Liver (tissue), 9 donors: ENCODE results near the gene PDGFB. TPM values are rescaled to one million over a fixed set of nuclear protein-coding genes. Genes with fewer than 3 reads are reported as not detected.

ENCODE experiments used
- DNase-seq: peaks from one replicate; pipeline ENCODE4 v3.0.0-alpha.2; 2017; ENCODE audit warnings: low spot score
- H3K27ac ChIP-seq, 2 donors: one replicate each; pipeline ENCODE4 v1.7.0; 2013; ENCODE audit warnings: inconsistent platforms in 2 of 2, low read length in 2 of 2, control low read depth in 1 of 2, low read depth in 1 of 2, mild to moderate bottlenecking in 1 of 2
- H3K27me3 ChIP-seq, 4 donors: one replicate each; pipeline versions ENCODE4 v1.6.1 to v1.7.0; 2013; ENCODE audit warnings: low read length in 3 of 4, inconsistent platforms in 1 of 4, mild to moderate bottlenecking in 1 of 4, moderate library complexity in 1 of 4; ENCODE audit not compliant: control insufficient read depth in 4 of 4, insufficient read depth in 4 of 4
- H3K36me3 ChIP-seq, 4 donors: one replicate each; pipeline versions ENCODE4 v1.6.1 to v1.7.0; 2013; ENCODE audit warnings: low read length in 3 of 4, mild to moderate bottlenecking in 3 of 4, low read depth in 1 of 4, moderate library complexity in 1 of 4; ENCODE audit not compliant: control insufficient read depth in 4 of 4, insufficient read depth in 3 of 4
- H3K4me1 ChIP-seq, 4 donors: one replicate each; pipeline versions ENCODE4 v1.6.1 to v1.7.0; 2013; ENCODE audit warnings: low read length in 3 of 4, mild to moderate bottlenecking in 3 of 4, moderate library complexity in 1 of 4; ENCODE audit not compliant: control insufficient read depth in 4 of 4, insufficient read depth in 4 of 4
- H3K4me3 ChIP-seq, 3 donors: one replicate each; pipeline versions ENCODE4 v1.6.1 to v1.7.0; 2013; ENCODE audit warnings: low read length in 3 of 3, control low read depth in 1 of 3, low read depth in 1 of 3, mild to moderate bottlenecking in 1 of 3
- H3K9ac ChIP-seq, 2 donors: one replicate each; pipeline ENCODE4 v1.7.0; 2013; ENCODE audit warnings: low read length in 2 of 2, mild to moderate bottlenecking in 2 of 2, moderate library complexity in 2 of 2, control low read depth in 1 of 2, low read depth in 1 of 2
- H3K9me3 ChIP-seq, 4 donors: one replicate each; pipeline versions ENCODE4 v1.6.1 to v1.7.0; 2013; ENCODE audit warnings: low read length in 3 of 4; ENCODE audit not compliant: control insufficient read depth in 4 of 4
- ATF3 ChIP-seq: IDR thresholded peaks from 2 replicates; pipeline ENCODE4 v1.6.1; 2016; ENCODE audit warnings: antibody characterized with exemption
- CTCF ChIP-seq: fragments of 150-350 bp; IDR thresholded peaks from 2 replicates; pipeline ENCODE4 v1.5.1; 2017; ENCODE audit warnings: improper control_type of control experiment, low read depth, low read length; ENCODE audit not compliant: missing input control
- EGR1 ChIP-seq, 2 donors: IDR thresholded peaks; 2 replicates each; pipeline ENCODE4 v1.6.1; 2016 to 2018; ENCODE audit warnings: antibody characterized with exemption in 2 of 2, low read depth in 2 of 2
- FOXA1 ChIP-seq: IDR thresholded peaks from 2 replicates; pipeline ENCODE4 v1.6.1; 2016; ENCODE audit warnings: antibody characterized with exemption
- FOXA2 ChIP-seq: IDR thresholded peaks from 2 replicates; pipeline ENCODE4 v1.6.1; 2016; ENCODE audit warnings: antibody characterized with exemption
- HNF4G ChIP-seq: IDR thresholded peaks from 2 replicates; pipeline ENCODE4 v1.6.1; 2016; ENCODE audit warnings: antibody characterized with exemption
- JUND ChIP-seq, 2 donors: IDR thresholded peaks; 2 replicates each; pipeline ENCODE4 v1.6.1; 2016; ENCODE audit warnings: antibody characterized with exemption in 2 of 2
- MAX ChIP-seq: IDR thresholded peaks from 2 replicates; pipeline ENCODE4 v1.6.1; 2016; ENCODE audit warnings: antibody characterized with exemption
- NR2F2 ChIP-seq: IDR thresholded peaks from 2 replicates; pipeline ENCODE4 v1.6.1; 2016; ENCODE audit warnings: antibody characterized with exemption
- RAD21 ChIP-seq, 2 donors: IDR thresholded peaks; 2 replicates each; pipeline ENCODE4 v1.6.1; 2016; ENCODE audit warnings: antibody characterized with exemption in 2 of 2, mild to moderate bottlenecking in 2 of 2
- REST ChIP-seq: IDR thresholded peaks from 2 replicates; pipeline ENCODE4 v1.6.1; 2016; ENCODE audit warnings: antibody characterized with exemption, mild to moderate bottlenecking
- TAF1 ChIP-seq: conservative IDR thresholded peaks from 2 replicates; pipeline ENCODE4 v1.6.1; 2016; ENCODE audit warnings: antibody characterized with exemption, mild to moderate bottlenecking
- YY1 ChIP-seq: IDR thresholded peaks from 2 replicates; pipeline ENCODE4 v1.6.1; 2016; ENCODE audit warnings: antibody characterized with exemption, mild to moderate bottlenecking
- ZBTB33 ChIP-seq: IDR thresholded peaks from 2 replicates; pipeline ENCODE4 v1.6.1; 2016; ENCODE audit warnings: antibody characterized with exemption
- WGBS: extraction: QIAGEN DNeasy Blood & Tissue Kit; methylation state at CpG from one replicate; pipeline ENCODE4 v1.1.7; 2013; 5-methylcytosine and 5-hydroxymethylcytosine counted together
- polyA plus RNA-seq, 2 donors: library from polyadenylated mRNA; stranded (reverse) in 1 of 2; unstranded in 1 of 2; fragments of 200-250 nt in 1 of 2; fragments of >200 nt in 1 of 2; fragmentation: Nextera tagmentation in 1 of 2; extraction: Ambion mirVana in 1 of 2; gene quantifications; one replicate each; pipeline versions ENCODE4 v1.2.1 to v1.2.3, GENCODE V29; 2013 to 2015
- total RNA-seq, 2 donors: library from RNA; depleted of rRNA; stranded (reverse); fragments of >200 nt; gene quantifications; one replicate each; pipeline ENCODE4 v1.2.3, GENCODE V29; 2014
- donor health status: healthy.
- donor health status: healthy.
- donor health status: healthy.
- donor health status: healthy.
- donor health status: healthy.

Gene PDGFB
- total and polyA plus RNA-seq, 4 donors, result 0.25 to 4.5 (median 1.7) TPM

- H3K27ac ChIP-seq, result no peak overlapping the region
- H3K27me3 ChIP-seq, result no peaks in the 10 kb centered on the region
- no peaks in the 10 kb centered on the region for H3K9me3 ChIP-seq
- TF ChIP-seq REST (no peak), FOXA2 (no peak), TAF1 (no peak), RAD21 (IDR thresholded peaks at IDR 0.05) (no peak), EGR1 (IDR thresholded peaks at IDR 0.05; ENCODE audit: low read depth in 2 of 2) (no peak), CTCF (no peak), MAX (no peak)
- no peaks in the 10 kb centered on the region for H3K36me3 ChIP-seq
- no peak for DNase-seq
- H3K9ac ChIP-seq, result no peak overlapping the region
- H3K4me3 ChIP-seq, result no peak overlapping the region
- no peaks in the 10 kb centered on the region for H3K4me1 ChIP-seq
- 91% methylated on average over 9 of the region's 9 CpGs for WGBS
Measured at GRCh38 chr22:39275814-39276439, 31.1 kb upstream of the PDGFB start.

- Histone ChIP-seq H3K27ac (no peak overlapping the region), H3K36me3 (no peaks in the 10 kb centered on the region), H3K27me3 (no peaks in the 10 kb centered on the region), H3K4me3 (no peak overlapping the region), H3K9ac (no peak overlapping the region), H3K9me3 (no peaks in the 10 kb centered on the region), H3K4me1 (no peaks in the 10 kb centered on the region)
- DNase-seq, result no peak
- 81% methylated on average over 17 of the region's 17 CpGs for WGBS
- TF ChIP-seq HNF4G (no peak), FOXA1 (no peak), YY1 (no peak), ATF3 (no peak), NR2F2 (no peak), JUND (IDR thresholded peaks at IDR 0.05) (no peak), MAX (no peak), RAD21 (IDR thresholded peaks at IDR 0.05) (no peak), TAF1 (no peak), ZBTB33 (no peak)
Measured at GRCh38 chr22:39273950-39274887, 29.4 kb upstream of the PDGFB start.
